Neural cell (in vitro differentiated cells): ENCODE results near the gene BICDL1. TPM values are rescaled to one million over a fixed set of nuclear protein-coding genes. Genes with fewer than 3 reads are reported as not detected.

Experiments used
- H2AFZ ChIP-seq: fragments of 200-600, 300-800 bp; sonication (generic), shearing (Covaris generic); 2 replicates; pipeline ENCODE4 v1.6.0; 2014; ENCODE audit warnings: low read depth, mild to moderate bottlenecking, antibody characterized with exemption, low read length, moderate library complexity
- H3F3A ChIP-seq: fragments of 200-600 bp; shearing (Covaris generic); 2 replicates; pipeline ENCODE4 v1.6.1; 2016; ENCODE audit warnings: mild to moderate bottlenecking, moderate library complexity, mixed read lengths, antibody characterized with exemption, low read length; ENCODE audit not compliant: insufficient read depth, poor library complexity, severe bottlenecking
- H3K27ac ChIP-seq: fragments of 200-600, 300-800 bp; sonication (generic), shearing (Covaris generic); 2 replicates; pipeline ENCODE4 v1.5.1; 2014; ENCODE audit warnings: mild to moderate bottlenecking, low read length, moderate library complexity
- H3K27me3 ChIP-seq: fragments of 300-800, 200-600 bp; sonication (generic), shearing (Covaris generic); 2 replicates; pipeline ENCODE4 v1.6.0; 2014; ENCODE audit warnings: mild to moderate bottlenecking, low read depth, low read length, moderate library complexity; ENCODE audit not compliant: insufficient read depth
- H3K36me3 ChIP-seq: fragments of 300-800, 200-600 bp; sonication (generic), shearing (Covaris generic); 2 replicates; pipeline ENCODE4 v1.5.1; 2014; ENCODE audit warnings: mild to moderate bottlenecking, antibody characterized with exemption, low read length, moderate library complexity; ENCODE audit not compliant: insufficient read depth
- H3K4me2 ChIP-seq: fragments of 300-800, 200-600 bp; sonication (generic), shearing (Covaris generic); 2 replicates; pipeline ENCODE4 v1.6.0; 2014; ENCODE audit warnings: mild to moderate bottlenecking, low read length
- H3K4me3 ChIP-seq: fragments of 300-800, 200-600 bp; sonication (generic), shearing (Covaris generic); 2 replicates; pipeline ENCODE4 v1.5.1; 2014; ENCODE audit warnings: mild to moderate bottlenecking, low read length, moderate library complexity
- H3K79me2 ChIP-seq: fragments of 200-600 bp; shearing (Covaris generic); replicated peaks from 2 replicates; pipeline ENCODE4 v1.6.0; 2014; ENCODE audit warnings: mild to moderate bottlenecking, low read length, moderate library complexity; ENCODE audit not compliant: insufficient read depth
- H3K9ac ChIP-seq: fragments of 300-800, 200-600 bp; sonication (generic), shearing (Covaris generic); 2 replicates; pipeline ENCODE4 v1.6.1; 2016; ENCODE audit warnings: mild to moderate bottlenecking, low read length, mixed read lengths
- H3K9me2 ChIP-seq: fragments of 200-600 bp; shearing (Covaris generic); 2 replicates; pipeline ENCODE4 v1.6.1; 2016; ENCODE audit warnings: mild to moderate bottlenecking, low read length, mixed read lengths; ENCODE audit not compliant: insufficient read depth
- H3K9me3 ChIP-seq: fragments of 200-600, 300-800 bp; sonication (generic), shearing (Covaris generic); 2 replicates; pipeline ENCODE4 v1.6.1; 2016; ENCODE audit warnings: mild to moderate bottlenecking, mixed run types, low read length, moderate library complexity, mixed read lengths
- H4K20me1 ChIP-seq: fragments of 200-600 bp; shearing (Covaris generic); 2 replicates; pipeline ENCODE4 v1.6.1; 2016; ENCODE audit warnings: mild to moderate bottlenecking, mixed run types; ENCODE audit not compliant: insufficient read depth
- EP300 ChIP-seq: fragments of 450-650 bp; conservative IDR thresholded peaks from 2 replicates; pipeline ENCODE4 v1.6.1; 2014; ENCODE audit warnings: antibody characterized with exemption, mild to moderate bottlenecking, moderate library complexity; ENCODE audit not compliant: poor library complexity, severe bottlenecking
- EZH2 ChIP-seq: fragments of 200-600, 300-800 bp; shearing (Covaris generic), sonication (generic); IDR thresholded peaks from 2 replicates; pipeline ENCODE4 v1.6.1; 2014; ENCODE audit warnings: antibody characterized with exemption, low read length, borderline replicate concordance, mild to moderate bottlenecking; ENCODE audit not compliant: insufficient read depth, poor library complexity, severe bottlenecking
- MXI1 ChIP-seq: fragments of 450-650 bp; conservative IDR thresholded peaks from 2 replicates; pipeline ENCODE4 v1.6.1; 2014; ENCODE audit warnings: antibody characterized with exemption, mild to moderate bottlenecking; ENCODE audit not compliant: poor library complexity, severe bottlenecking
- POLR2AphosphoS5 ChIP-seq: IDR thresholded peaks from 2 replicates; pipeline ENCODE4 v1.6.1; 2012
- RAD21 ChIP-seq: fragments of 450-650 bp; conservative IDR thresholded peaks from 2 replicates; pipeline ENCODE4 v1.6.1; 2014; ENCODE audit warnings: antibody characterized with exemption, mild to moderate bottlenecking, moderate library complexity
- REST ChIP-seq: IDR thresholded peaks from 2 replicates; pipeline ENCODE4 v1.6.1; 2012; ENCODE audit warnings: borderline replicate concordance
- SMC3 ChIP-seq: fragments of 450-650 bp; conservative IDR thresholded peaks from 2 replicates; pipeline ENCODE4 v1.6.1; 2014; ENCODE audit warnings: antibody characterized with exemption, mild to moderate bottlenecking, moderate library complexity; ENCODE audit not compliant: poor library complexity
- TAF1 ChIP-seq: IDR thresholded peaks from 2 replicates; pipeline ENCODE4 v1.6.1; 2012; ENCODE audit warnings: low read depth
- polyA plus RNA-seq: library from polyadenylated mRNA; depleted of rRNA; stranded (reverse); fragments of >200 nt; gene quantifications from 2 replicates; pipeline ENCODE4 v1.2.3, GENCODE V29; 2014
- TF ChIP-seq, protein P1 (sequence below): fragments of 450-650 bp; IDR thresholded peaks from 2 replicates; pipeline ENCODE4 v1.5.1; 2014; ENCODE audit warnings: antibody characterized with exemption, mild to moderate bottlenecking, moderate library complexity; ENCODE audit not compliant: poor library complexity, severe bottlenecking

BICDL1 gene
- polyA plus RNA-seq, 1 donor from 2014 or later, result 136 TPM

GRCh38 chr12:120090206-120090605 is 101.2 kb downstream of the BICDL1 start (continued):
- TF ChIP-seq EZH2 (no peak), RAD21 (no peak)

GRCh38 chr12:120090626-120091295 is 101.7 kb downstream of the BICDL1 start:
- Histone ChIP-seq H3K27me3 (no peaks in the 10 kb centered on the region), H3K9ac (no peak overlapping the region), H3F3A (no peaks in the 10 kb centered on the region), H3K9me2 (no peaks in the 10 kb centered on the region), H3K36me3 (peaks cover 5% of the 10 kb centered on the region), H3K9me3 (no peaks in the 10 kb centered on the region), H2AFZ (no peak overlapping the region), H3K4me2 (no peak overlapping the region), H3K27ac (no peak overlapping the region), H4K20me1 (peaks cover 3% of the 10 kb centered on the region), H3K4me3 (no peak overlapping the region), H3K79me2 (no peaks in the 10 kb centered on the region)
- TF ChIP-seq EZH2 (no peak), REST (no peak), POLR2AphosphoS5 (no peak), MXI1 (no peak), EP300 (no peak), TAF1 (no peak), RAD21 (no peak), SMC3 (no peak)
- TF ChIP-seq, protein P1, sequence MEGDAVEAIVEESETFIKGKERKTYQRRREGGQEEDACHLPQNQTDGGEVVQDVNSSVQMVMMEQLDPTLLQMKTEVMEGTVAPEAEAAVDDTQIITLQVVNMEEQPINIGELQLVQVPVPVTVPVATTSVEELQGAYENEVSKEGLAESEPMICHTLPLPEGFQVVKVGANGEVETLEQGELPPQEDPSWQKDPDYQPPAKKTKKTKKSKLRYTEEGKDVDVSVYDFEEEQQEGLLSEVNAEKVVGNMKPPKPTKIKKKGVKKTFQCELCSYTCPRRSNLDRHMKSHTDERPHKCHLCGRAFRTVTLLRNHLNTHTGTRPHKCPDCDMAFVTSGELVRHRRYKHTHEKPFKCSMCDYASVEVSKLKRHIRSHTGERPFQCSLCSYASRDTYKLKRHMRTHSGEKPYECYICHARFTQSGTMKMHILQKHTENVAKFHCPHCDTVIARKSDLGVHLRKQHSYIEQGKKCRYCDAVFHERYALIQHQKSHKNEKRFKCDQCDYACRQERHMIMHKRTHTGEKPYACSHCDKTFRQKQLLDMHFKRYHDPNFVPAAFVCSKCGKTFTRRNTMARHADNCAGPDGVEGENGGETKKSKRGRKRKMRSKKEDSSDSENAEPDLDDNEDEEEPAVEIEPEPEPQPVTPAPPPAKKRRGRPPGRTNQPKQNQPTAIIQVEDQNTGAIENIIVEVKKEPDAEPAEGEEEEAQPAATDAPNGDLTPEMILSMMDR, result no peak

- no peaks in the 10 kb centered on the region for H3F3A ChIP-seq
- H3K9me3 ChIP-seq, result no peaks in the 10 kb centered on the region
Measured at GRCh38 chr12:120091371-120092090, 102.5 kb downstream of the BICDL1 start.

More at GRCh38 chr12:120091371-120092090, 102.5 kb downstream of the BICDL1 start:
- Histone ChIP-seq H3K79me2 (no peaks in the 10 kb centered on the region), H3K27ac (no peak overlapping the region), H3K9me2 (no peaks in the 10 kb centered on the region), H2AFZ (no peak overlapping the region), H3K9ac (no peak overlapping the region), H4K20me1 (peaks cover 3% of the 10 kb centered on the region), H3K36me3 (peaks cover 5% of the 10 kb centered on the region), H3K27me3 (no peaks in the 10 kb centered on the region), H3K4me3 (no peak overlapping the region), H3K4me2 (no peak overlapping the region)
- TF ChIP-seq EP300, result no peak
- TF ChIP-seq POLR2AphosphoS5, result no peak
- no peak for TF ChIP-seq RAD21
- TF ChIP-seq, protein P1, result no peak
- TF ChIP-seq SMC3, result no peak
- TF ChIP-seq EZH2, result no peak
